Stimulated activated CD8-positive, alpha-beta memory T cell treated with anti-CD3 and anti-CD28 coated beads, Interleukin-2, amount 100 ng/mL, for 48 hours (primary cell): ENCODE results near the gene ZNF556.

Source experiments
- DNase-seq, 2 donors: peaks; one replicate each; pipeline ENCODE4 v3.0.0-alpha.2; 2020; ENCODE audit warnings: low read depth in 2 of 2

ZNF556 gene

GRCh38 chr19:2867025-2867991 lies at the start of gene ZNF556:
TSS of gene ZNF556 (plus strand) at chr19:2867335. CDS start at chr19:2867422, 87 bp downstream.
- DNase-seq, result no peak

GRCh38 chr19:2819540-2820111 lies 47.5 kb upstream of the ZNF556 start, which contains the start of gene ZNF554:
TSS of gene ZNF554 (plus strand) at chr19:2819868. CDS start at chr19:2820072, 204 bp downstream.
- peak; percentile 98 to 99 for DNase-seq

GRCh38 chr19:2820112-2820702 lies 46.9 kb upstream of the ZNF556 start:
- no peak for DNase-seq

- DNase-seq, result no peak
These were observed 44.3 kb upstream of the ZNF556 start for GRCh38 chr19:2822846-2823245.

GRCh38 chr19:2823646-2824045 lies 43.5 kb upstream of the ZNF556 start:
- DNase-seq, result no peak

GRCh38 chr19:2824129-2824528 lies 43.0 kb upstream of the ZNF556 start:
- no peak for DNase-seq

- no peak for DNase-seq
These were observed 40.1 kb upstream of the ZNF556 start for GRCh38 chr19:2827022-2827421.

- DNase-seq, result no peak
These were observed 39.2 kb upstream of the ZNF556 start for GRCh38 chr19:2827840-2828489.

GRCh38 chr19:2834294-2834871 lies 32.8 kb upstream of the ZNF556 start:
- DNase-seq, result no peak

- no peak for DNase-seq
These were observed 29.7 kb upstream of the ZNF556 start for GRCh38 chr19:2837430-2837829.

GRCh38 chr19:2840794-2841791 lies 26.0 kb upstream of the ZNF556 start, which contains the start of gene ZNF555:
TSS of gene ZNF555 (plus strand) at chr19:2841475. CDS start at chr19:2841573, 98 bp downstream.
- DNase-seq, result peak; percentile 87 to 97

GRCh38 chr19:2841855-2842574 lies 25.1 kb upstream of the ZNF556 start:
- DNase-seq, result no peak

- no peak for DNase-seq
These were observed 22.0 kb upstream of the ZNF556 start for GRCh38 chr19:2845107-2845506.

GRCh38 chr19:2846180-2846894 lies 20.8 kb upstream of the ZNF556 start:
- DNase-seq, result no peak

- DNase-seq, result no peak
These were observed 19.6 kb upstream of the ZNF556 start for GRCh38 chr19:2847507-2847906.

- no peak for DNase-seq
These were observed 18.5 kb upstream of the ZNF556 start for GRCh38 chr19:2848616-2849015.

- DNase-seq, result no peak
These were observed 16.7 kb upstream of the ZNF556 start for GRCh38 chr19:2850256-2850925.

GRCh38 chr19:2852598-2852997 lies 14.5 kb upstream of the ZNF556 start:
- DNase-seq, result no peak
